H1 (cell line): ENCODE measurements around the gene NPTX1. TPM values are rescaled to one million over a fixed set of nuclear protein-coding genes. Genes with fewer than 3 reads are reported as not detected.

Experiments used
- polyA plus RNA-seq, 7 experiments: library from polyadenylated mRNA; depleted of rRNA in 3 of 7; stranded (reverse) in 5 of 7; unstranded in 2 of 7; fragments of >200 nt in 5 of 7; fragments of 200-250 nt in 2 of 7; gene quantifications; 1 replicate in 5 of 7; 2 replicates in 1 of 7; 4 replicates in 1 of 7; pipeline versions ENCODE4 v1.2.1 to v1.2.3, GENCODE V29; 2011 to 2013; ENCODE audit warnings: missing spikeins in 2 of 7, mixed read lengths in 2 of 7
- total RNA-seq: library from RNA; stranded (reverse); fragmentation: NEBNext Ultra II Directional; extraction: Animal tissue kit (Norgen Biotek cat#: 25700); gene quantifications from 2 replicates; pipeline ENCODE4 v1.2.1, GENCODE V29; 2021
- TF ChIP-seq, protein P1 (sequence below): fragments of 300-600 bp; sonication (generic); IDR thresholded peaks from 2 replicates; pipeline ENCODE4 v1.7.1; 2012; ENCODE audit warnings: low read length, moderate library complexity, mild to moderate bottlenecking, inconsistent platforms; ENCODE audit not compliant: insufficient replicate concordance

The NPTX1 gene
- total and polyA plus RNA-seq, 2 of the 8 experiments (the other 6 are each of a cell fraction or from before 2014, with no cell fraction given) = 12.0 to 17.9 TPM

DNA sequence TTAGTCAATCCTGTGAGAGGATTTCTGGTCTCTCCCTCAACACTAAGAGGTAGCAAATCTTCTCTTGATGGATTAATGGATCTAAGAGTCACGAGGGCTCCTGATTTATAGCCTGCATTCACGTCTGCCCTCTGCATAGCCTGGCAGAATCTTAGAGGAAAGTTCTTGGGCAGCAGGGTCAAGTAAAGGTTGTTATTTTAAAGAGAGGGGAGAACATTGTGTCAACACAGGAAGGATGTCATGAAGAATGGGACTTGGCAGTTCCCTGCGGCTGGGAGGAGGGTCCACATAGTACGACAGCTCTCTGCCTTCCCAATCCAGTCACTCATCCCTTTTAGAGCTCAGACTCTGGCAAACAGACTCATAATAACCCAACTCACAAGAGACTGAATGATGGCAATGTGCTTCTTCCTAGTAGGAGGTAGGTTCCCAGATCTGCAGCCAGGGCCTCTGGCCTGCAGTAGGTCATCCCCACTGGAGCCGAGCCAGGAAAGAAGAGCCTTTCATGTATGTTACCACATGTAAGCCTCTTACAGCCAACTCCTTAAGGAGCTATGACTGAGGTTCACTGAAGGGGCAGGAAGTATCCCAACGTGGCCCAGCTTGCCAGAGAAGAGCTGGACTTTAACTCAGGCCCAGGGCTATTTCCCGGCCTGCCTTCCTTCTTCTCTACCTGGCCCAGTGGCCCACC lies 42.8 kb upstream of the NPTX1 start (continued):
- TF ChIP-seq, protein P1, sequence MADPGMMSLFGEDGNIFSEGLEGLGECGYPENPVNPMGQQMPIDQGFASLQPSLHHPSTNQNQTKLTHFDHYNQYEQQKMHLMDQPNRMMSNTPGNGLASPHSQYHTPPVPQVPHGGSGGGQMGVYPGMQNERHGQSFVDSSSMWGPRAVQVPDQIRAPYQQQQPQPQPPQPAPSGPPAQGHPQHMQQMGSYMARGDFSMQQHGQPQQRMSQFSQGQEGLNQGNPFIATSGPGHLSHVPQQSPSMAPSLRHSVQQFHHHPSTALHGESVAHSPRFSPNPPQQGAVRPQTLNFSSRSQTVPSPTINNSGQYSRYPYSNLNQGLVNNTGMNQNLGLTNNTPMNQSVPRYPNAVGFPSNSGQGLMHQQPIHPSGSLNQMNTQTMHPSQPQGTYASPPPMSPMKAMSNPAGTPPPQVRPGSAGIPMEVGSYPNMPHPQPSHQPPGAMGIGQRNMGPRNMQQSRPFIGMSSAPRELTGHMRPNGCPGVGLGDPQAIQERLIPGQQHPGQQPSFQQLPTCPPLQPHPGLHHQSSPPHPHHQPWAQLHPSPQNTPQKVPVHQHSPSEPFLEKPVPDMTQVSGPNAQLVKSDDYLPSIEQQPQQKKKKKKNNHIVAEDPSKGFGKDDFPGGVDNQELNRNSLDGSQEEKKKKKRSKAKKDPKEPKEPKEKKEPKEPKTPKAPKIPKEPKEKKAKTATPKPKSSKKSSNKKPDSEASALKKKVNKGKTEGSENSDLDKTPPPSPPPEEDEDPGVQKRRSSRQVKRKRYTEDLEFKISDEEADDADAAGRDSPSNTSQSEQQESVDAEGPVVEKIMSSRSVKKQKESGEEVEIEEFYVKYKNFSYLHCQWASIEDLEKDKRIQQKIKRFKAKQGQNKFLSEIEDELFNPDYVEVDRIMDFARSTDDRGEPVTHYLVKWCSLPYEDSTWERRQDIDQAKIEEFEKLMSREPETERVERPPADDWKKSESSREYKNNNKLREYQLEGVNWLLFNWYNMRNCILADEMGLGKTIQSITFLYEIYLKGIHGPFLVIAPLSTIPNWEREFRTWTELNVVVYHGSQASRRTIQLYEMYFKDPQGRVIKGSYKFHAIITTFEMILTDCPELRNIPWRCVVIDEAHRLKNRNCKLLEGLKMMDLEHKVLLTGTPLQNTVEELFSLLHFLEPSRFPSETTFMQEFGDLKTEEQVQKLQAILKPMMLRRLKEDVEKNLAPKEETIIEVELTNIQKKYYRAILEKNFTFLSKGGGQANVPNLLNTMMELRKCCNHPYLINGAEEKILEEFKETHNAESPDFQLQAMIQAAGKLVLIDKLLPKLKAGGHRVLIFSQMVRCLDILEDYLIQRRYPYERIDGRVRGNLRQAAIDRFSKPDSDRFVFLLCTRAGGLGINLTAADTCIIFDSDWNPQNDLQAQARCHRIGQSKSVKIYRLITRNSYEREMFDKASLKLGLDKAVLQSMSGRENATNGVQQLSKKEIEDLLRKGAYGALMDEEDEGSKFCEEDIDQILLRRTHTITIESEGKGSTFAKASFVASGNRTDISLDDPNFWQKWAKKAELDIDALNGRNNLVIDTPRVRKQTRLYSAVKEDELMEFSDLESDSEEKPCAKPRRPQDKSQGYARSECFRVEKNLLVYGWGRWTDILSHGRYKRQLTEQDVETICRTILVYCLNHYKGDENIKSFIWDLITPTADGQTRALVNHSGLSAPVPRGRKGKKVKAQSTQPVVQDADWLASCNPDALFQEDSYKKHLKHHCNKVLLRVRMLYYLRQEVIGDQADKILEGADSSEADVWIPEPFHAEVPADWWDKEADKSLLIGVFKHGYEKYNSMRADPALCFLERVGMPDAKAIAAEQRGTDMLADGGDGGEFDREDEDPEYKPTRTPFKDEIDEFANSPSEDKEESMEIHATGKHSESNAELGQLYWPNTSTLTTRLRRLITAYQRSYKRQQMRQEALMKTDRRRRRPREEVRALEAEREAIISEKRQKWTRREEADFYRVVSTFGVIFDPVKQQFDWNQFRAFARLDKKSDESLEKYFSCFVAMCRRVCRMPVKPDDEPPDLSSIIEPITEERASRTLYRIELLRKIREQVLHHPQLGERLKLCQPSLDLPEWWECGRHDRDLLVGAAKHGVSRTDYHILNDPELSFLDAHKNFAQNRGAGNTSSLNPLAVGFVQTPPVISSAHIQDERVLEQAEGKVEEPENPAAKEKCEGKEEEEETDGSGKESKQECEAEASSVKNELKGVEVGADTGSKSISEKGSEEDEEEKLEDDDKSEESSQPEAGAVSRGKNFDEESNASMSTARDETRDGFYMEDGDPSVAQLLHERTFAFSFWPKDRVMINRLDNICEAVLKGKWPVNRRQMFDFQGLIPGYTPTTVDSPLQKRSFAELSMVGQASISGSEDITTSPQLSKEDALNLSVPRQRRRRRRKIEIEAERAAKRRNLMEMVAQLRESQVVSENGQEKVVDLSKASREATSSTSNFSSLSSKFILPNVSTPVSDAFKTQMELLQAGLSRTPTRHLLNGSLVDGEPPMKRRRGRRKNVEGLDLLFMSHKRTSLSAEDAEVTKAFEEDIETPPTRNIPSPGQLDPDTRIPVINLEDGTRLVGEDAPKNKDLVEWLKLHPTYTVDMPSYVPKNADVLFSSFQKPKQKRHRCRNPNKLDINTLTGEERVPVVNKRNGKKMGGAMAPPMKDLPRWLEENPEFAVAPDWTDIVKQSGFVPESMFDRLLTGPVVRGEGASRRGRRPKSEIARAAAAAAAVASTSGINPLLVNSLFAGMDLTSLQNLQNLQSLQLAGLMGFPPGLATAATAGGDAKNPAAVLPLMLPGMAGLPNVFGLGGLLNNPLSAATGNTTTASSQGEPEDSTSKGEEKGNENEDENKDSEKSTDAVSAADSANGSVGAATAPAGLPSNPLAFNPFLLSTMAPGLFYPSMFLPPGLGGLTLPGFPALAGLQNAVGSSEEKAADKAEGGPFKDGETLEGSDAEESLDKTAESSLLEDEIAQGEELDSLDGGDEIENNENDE = no peak
